DND-41 (cell line): ENCODE measurements around the gene GPALPP1.
A peak's percentile ranks its signal among the peaks of the same experiment; 100 is the strongest.

ENCODE experiments used
- ATAC-seq: fragments of 200-7000 bp; cut with Tn5 transposase; 3 replicates; pipeline ENCODE4 v1.9.1; 2021; ENCODE audit warnings: low read depth; ENCODE audit not compliant: insufficient read depth
- DNase-seq: peaks from one replicate; pipeline ENCODE4 v3.0.0-alpha.2; 2020
- H2AFZ ChIP-seq: 2 replicates; pipeline ENCODE4 v1.6.0; 2012; ENCODE audit warnings: low read depth, low read length
- H3K27ac ChIP-seq: 2 replicates; pipeline ENCODE4 v1.5.1; 2012; ENCODE audit warnings: low read length, inconsistent platforms
- H3K27me3 ChIP-seq: fragments of 200-600 bp; sonication (generic); 2 replicates; pipeline ENCODE4 v1.6.0; 2012; ENCODE audit warnings: low read length, mild to moderate bottlenecking, inconsistent platforms; ENCODE audit not compliant: insufficient read depth, poor library complexity
- H3K36me3 ChIP-seq: 2 replicates; pipeline ENCODE4 v1.5.1; 2012; ENCODE audit warnings: low read length, inconsistent platforms; ENCODE audit not compliant: insufficient read depth
- H3K4me1 ChIP-seq: 2 replicates; pipeline ENCODE4 v1.5.1; 2012; ENCODE audit warnings: mild to moderate bottlenecking, low read length; ENCODE audit not compliant: insufficient read depth
- H3K4me2 ChIP-seq: 2 replicates; pipeline ENCODE4 v1.6.0; 2012; ENCODE audit warnings: mild to moderate bottlenecking, moderate library complexity, low read length, inconsistent platforms; ENCODE audit not compliant: insufficient read depth
- H3K4me3 ChIP-seq, 2 experiments: fragments of 200-600 bp in 1 of 2; shearing (Covaris generic) in 1 of 2; 2 replicates each; pipeline ENCODE4 v1.5.1; 2012 to 2016; ENCODE audit warnings: inconsistent platforms in 2 of 2, low read length in 2 of 2, mild to moderate bottlenecking in 2 of 2, low read depth in 1 of 2, moderate library complexity in 1 of 2
- H3K79me2 ChIP-seq: 2 replicates; pipeline ENCODE4 v1.6.0; 2012; ENCODE audit warnings: low read length, inconsistent platforms; ENCODE audit not compliant: insufficient read depth
- H3K9ac ChIP-seq: 2 replicates; pipeline ENCODE4 v1.6.0; 2012; ENCODE audit warnings: low read depth, mild to moderate bottlenecking, inconsistent platforms, low read length, moderate library complexity
- H3K9me3 ChIP-seq: 2 replicates; pipeline ENCODE4 v1.5.1; 2012; ENCODE audit warnings: low read length, moderate library complexity, mild to moderate bottlenecking, inconsistent platforms; ENCODE audit not compliant: insufficient read depth, severe bottlenecking
- H4K20me1 ChIP-seq: 2 replicates; pipeline ENCODE4 v1.6.0; 2012; ENCODE audit warnings: low read length; ENCODE audit not compliant: insufficient read depth
- EZH2 ChIP-seq: IDR thresholded peaks from 3 replicates; pipeline ENCODE4 v1.6.1; 2012; ENCODE audit warnings: borderline replicate concordance, low read depth, mild to moderate bottlenecking, moderate library complexity, low read length, inconsistent platforms; ENCODE audit not compliant: severe bottlenecking
- TF ChIP-seq, protein P1 (sequence below): IDR thresholded peaks from 2 replicates; pipeline ENCODE4 v1.5.1; 2012; ENCODE audit warnings: borderline replicate concordance, low read length, moderate library complexity, mild to moderate bottlenecking; ENCODE audit not compliant: poor library complexity, severe bottlenecking; ENCODE audit errors: extremely low read depth

The GPALPP1 gene

DNA sequence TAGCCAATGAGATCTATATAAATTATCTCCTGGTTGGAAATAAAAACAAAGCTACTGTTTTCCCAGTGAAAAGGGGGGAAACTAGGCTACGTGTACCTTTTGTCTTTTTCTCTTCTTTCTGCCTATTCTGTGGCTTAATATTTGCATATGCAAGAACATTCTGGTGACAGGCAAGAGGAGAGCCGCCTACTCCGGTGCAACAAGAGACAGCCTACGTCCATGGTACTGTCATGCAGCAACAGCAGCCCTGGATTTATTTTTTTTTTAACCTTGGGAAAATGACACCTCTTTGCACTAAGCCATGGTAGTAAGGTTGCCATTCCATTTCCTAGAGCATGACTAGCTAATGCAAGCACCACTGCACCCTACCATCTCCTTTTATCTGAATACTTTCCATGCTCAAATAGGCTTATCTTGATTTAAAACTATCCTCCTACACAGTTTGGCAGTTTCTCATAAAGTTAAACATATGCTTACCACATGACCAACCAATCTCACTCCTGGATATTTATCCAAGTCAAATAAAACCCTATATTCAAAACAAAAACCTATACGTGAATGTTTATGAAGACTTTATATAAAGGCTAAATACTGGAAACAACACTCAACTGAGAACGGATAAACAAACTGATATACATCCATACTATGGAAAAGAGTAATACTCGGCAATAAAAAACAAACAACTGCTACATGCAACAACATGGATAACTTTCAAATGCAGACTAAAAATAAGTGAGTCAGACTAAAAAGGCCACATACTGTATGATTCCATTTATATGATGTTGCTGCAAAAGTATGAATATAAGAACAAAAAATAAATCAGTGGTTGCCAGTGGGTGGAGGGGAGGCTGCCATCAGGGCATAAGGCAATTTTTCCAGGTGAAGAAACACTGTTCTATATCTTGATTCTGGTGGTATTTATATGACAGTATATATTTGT, 17.4 kb upstream of the GPALPP1 start:
- Histone ChIP-seq H4K20me1 (peaks cover 4% of the 10 kb centered on the region; the same call in 1 of the 2 replicates), H2AFZ (no peak overlapping the region), H3K36me3 (peaks cover 34% of the 10 kb centered on the region; the same call in 1 of the 2 replicates), H3K9me3 (no peaks in the 10 kb centered on the region), H3K9ac (no peak overlapping the region), H3K4me2 (no peak overlapping the region), H3K4me3 (no peak overlapping the region), H3K27ac (no peak overlapping the region), H3K4me1 (no peaks in the 10 kb centered on the region), H3K79me2 (0 out of 2 replicates have a peak, but pooled peaks cover 4% of the 10 kb centered on the region), H3K27me3 (no peaks in the 10 kb centered on the region)
- ATAC-seq, result no peak
- no peak for DNase-seq
- TF ChIP-seq, protein P1, sequence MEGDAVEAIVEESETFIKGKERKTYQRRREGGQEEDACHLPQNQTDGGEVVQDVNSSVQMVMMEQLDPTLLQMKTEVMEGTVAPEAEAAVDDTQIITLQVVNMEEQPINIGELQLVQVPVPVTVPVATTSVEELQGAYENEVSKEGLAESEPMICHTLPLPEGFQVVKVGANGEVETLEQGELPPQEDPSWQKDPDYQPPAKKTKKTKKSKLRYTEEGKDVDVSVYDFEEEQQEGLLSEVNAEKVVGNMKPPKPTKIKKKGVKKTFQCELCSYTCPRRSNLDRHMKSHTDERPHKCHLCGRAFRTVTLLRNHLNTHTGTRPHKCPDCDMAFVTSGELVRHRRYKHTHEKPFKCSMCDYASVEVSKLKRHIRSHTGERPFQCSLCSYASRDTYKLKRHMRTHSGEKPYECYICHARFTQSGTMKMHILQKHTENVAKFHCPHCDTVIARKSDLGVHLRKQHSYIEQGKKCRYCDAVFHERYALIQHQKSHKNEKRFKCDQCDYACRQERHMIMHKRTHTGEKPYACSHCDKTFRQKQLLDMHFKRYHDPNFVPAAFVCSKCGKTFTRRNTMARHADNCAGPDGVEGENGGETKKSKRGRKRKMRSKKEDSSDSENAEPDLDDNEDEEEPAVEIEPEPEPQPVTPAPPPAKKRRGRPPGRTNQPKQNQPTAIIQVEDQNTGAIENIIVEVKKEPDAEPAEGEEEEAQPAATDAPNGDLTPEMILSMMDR, result no peak
- TF ChIP-seq EZH2, result no peak

DNA sequence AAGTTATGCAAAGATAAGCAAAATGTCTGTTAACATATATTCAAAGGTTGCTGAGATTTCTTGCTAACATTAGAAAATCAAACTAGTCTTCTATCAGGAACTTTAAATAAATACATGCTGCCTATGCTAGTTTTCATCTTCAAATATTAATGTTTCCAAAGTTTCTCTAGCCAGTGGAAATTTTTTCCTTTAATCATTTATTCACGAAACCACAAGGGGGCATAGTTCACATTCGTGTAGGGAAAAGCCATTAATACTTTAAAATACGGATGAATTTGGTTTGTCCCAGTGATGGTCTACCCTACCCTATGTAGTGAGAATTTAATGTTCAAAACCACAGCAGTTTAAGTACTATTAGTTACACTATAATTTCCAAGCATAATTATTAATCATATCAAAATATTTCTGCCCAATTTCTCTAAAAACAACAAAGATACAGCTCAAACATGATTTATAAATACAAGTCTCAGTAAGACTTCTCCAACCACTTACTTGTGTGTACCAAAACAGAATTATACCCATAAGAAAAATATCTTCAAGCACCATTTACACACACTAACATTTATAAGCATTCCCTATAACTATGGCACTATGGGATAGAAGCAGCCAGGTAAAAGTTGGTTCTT, 16.3 kb upstream of the GPALPP1 start:
- DNase-seq, result no peak
- no peaks in the 10 kb centered on the region for H3K27me3 ChIP-seq

DNA sequence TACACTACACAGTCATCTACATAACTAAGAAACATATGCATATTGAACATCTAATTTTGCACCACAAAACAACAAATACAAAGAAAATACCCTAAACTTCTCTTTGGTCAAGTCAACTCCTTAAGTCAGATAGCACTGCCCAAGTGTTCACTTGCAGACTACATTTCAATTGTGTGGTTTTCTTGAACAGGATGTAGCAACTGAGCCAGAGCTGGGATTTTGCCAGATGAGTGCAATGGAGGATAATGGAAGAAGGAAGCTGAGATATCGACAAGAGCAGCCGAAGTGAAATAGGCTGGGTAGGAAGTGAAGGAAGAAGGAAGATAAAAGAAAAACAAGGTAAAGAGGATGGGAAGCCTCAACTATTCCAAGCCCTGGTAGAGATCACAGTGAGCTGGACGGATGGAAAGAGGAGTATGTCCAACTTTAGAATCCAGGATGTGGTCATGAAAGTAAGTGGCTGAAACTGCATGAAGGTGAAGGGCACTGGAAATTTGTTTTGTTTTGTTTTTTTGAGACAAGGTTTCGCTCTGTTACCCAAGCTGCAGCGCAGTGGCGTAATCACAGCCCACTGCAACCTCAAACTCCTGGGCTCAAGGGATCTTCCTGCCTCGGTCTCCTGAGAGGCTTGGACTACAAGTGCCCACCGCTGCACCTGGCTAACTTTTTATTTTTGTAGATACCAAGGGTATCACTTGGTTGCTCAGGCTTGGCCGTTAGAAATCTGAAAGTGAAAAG, 15.1 kb upstream of the GPALPP1 start:
- no peak overlapping the region for H3K4me3 ChIP-seq
- no peak overlapping the region for H2AFZ ChIP-seq
- 0 out of 2 replicates have a peak, but pooled peaks cover 4% of the 10 kb centered on the region for H3K79me2 ChIP-seq
- H3K27me3 ChIP-seq, result no peaks in the 10 kb centered on the region
- TF ChIP-seq, protein P1, result no peak
- TF ChIP-seq EZH2, result no peak
- ATAC-seq (no peak), DNase-seq (no peak)
- no peaks in the 10 kb centered on the region for H3K9me3 ChIP-seq
- H3K9ac ChIP-seq, result no peak overlapping the region
- H3K27ac ChIP-seq, result no peak overlapping the region
- H3K36me3 ChIP-seq, result peaks cover 57% of the 10 kb centered on the region
- H3K4me1 ChIP-seq, result no peaks in the 10 kb centered on the region
- no peak overlapping the region for H3K4me2 ChIP-seq
- peaks cover 4% of the 10 kb centered on the region; the same call in 1 of the 2 replicates for H4K20me1 ChIP-seq

More for the DNA sequence above, 16.3 kb upstream of the GPALPP1 start:
- no peak overlapping the region for H2AFZ ChIP-seq
- H3K4me1 ChIP-seq, result no peaks in the 10 kb centered on the region
- no peak overlapping the region for H3K9ac ChIP-seq
- H4K20me1 ChIP-seq, result peaks cover 4% of the 10 kb centered on the region; the same call in 1 of the 2 replicates
- 0 out of 2 replicates have a peak, but pooled peaks cover 4% of the 10 kb centered on the region for H3K79me2 ChIP-seq
- H3K4me2 ChIP-seq, result no peak overlapping the region
- TF ChIP-seq EZH2, result no peak
- TF ChIP-seq, protein P1, result peak; percentile 63
- peaks cover 46% of the 10 kb centered on the region for H3K36me3 ChIP-seq
- H3K27ac ChIP-seq, result no peak overlapping the region
- no peak; the same call in 2 of the 3 replicates for ATAC-seq
- no peak overlapping the region for H3K4me3 ChIP-seq
- H3K9me3 ChIP-seq, result no peaks in the 10 kb centered on the region
